Suprapubic skin (tissue), 4 donors: ENCODE measurements around the gene SEPTIN3.

Experiments used
- CTCF ChIP-seq, 2 donors: fragments of 200-600 bp in 1 of 2; fragments of 450-650 bp in 1 of 2; sonication (generic) in 1 of 2; IDR thresholded peaks; one replicate each; pipeline ENCODE4 v1.5.1; 2016 to 2019; ENCODE audit warnings: antibody characterized with exemption in 2 of 2, mild to moderate bottlenecking in 1 of 2, moderate library complexity in 1 of 2
- POLR2A ChIP-seq, 2 donors: fragments of 450-650 bp; IDR thresholded peaks; one replicate each; pipeline ENCODE4 v1.6.1; 2017; ENCODE audit warnings: antibody characterized with exemption in 2 of 2, mild to moderate bottlenecking in 2 of 2, moderate library complexity in 2 of 2
- POLR2AphosphoS5 ChIP-seq, 3 donors: sonication (generic); formaldehyde crosslinking; IDR thresholded peaks; one replicate each; pipeline ENCODE4 v1.6.1; 2017; ENCODE audit warnings: antibody characterized with exemption in 3 of 3

GRCh38 chr22:41966607-41967240 lies 2.5 kb upstream of the SEPTIN3 start:
- TF ChIP-seq POLR2A (IDR thresholded peaks at IDR 0.05): no peak
- TF ChIP-seq CTCF (IDR thresholded peaks at IDR 0.05): peak in 1 of 2 donors; percentile 31
- no peak for TF ChIP-seq POLR2AphosphoS5 (IDR thresholded peaks at IDR 0.05)
